ENCODE data around the gene CACNA1C. TPM values are rescaled to one million over a fixed set of nuclear protein-coding genes. Genes with fewer than 3 reads are reported as not detected.
A peak's percentile ranks its signal among the peaks of the same experiment; 100 is the strongest.

CACNA1C gene
- total RNA-seq, 5 donors from 2014 or later (not counting 1 experiment from before 2014, with no cell fraction given), result 0.10 to 0.26 (median 0.16) TPM

- POLR2A ChIA-PET, result no interaction called here
These were observed 634.9 kb downstream of the CACNA1C start for GRCh38 chr12:2687726-2688125.

DNA sequence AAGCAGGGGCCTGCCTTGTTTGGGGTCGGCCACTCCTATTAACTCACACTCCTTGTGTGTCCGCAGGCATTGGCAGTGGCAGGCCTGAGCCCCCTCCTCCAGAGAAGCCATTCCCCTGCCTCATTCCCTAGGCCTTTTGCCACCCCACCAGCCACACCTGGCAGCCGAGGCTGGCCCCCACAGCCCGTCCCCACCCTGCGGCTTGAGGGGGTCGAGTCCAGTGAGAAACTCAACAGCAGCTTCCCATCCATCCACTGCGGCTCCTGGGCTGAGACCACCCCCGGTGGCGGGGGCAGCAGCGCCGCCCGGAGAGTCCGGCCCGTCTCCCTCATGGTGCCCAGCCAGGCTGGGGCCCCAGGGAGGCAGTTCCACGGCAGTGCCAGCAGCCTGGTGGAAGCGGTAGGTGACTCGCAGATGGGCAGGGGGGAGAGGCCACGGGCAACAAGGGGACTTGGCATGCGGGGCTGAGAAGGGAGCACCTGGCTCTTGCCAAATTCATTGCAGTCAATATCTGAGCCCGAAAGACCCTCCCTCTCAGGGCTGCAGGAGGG is 635.7 kb downstream of the CACNA1C start:
- Mint-ChIP-seq H3K9me3 (no peaks in the 10 kb centered on the region), H3K4me1 (peaks cover 44 to 56% (median 47%) of the 10 kb centered on the region in 3 donors), H3K27me3 (no peaks in the 10 kb centered on the region), H3K27ac (no peak overlapping the region), H3K36me3 (no peaks in the 10 kb centered on the region), H3K4me3 (peak overlapping the region in 1 of 3 donors; percentile 93)
- Histone ChIP-seq H3K27ac (ENCODE audit: low read length) (no peak overlapping the region), H3K36me3 (ENCODE audit: control insufficient read depth in 2 of 2, extremely low read depth in 1 of 2, insufficient read depth in 1 of 2, low read length in 1 of 2) (no peaks in the 10 kb centered on the region), H3K4me3 (ENCODE audit: control insufficient read depth in 1 of 2, extremely low read depth in 1 of 2, low read length in 1 of 2) (no peak overlapping the region), H3K9me3 (no peaks in the 10 kb centered on the region), H3K27me3 (replicated peaks in 1 of 2; ENCODE audit: control insufficient read depth in 2 of 2, extremely low read depth in 1 of 2, insufficient read depth in 2 of 2, low read length in 1 of 2) (no peaks in the 10 kb centered on the region), H3K4me1 (ENCODE audit: control insufficient read depth in 1 of 2, extremely low read depth in 1 of 2, insufficient read depth in 2 of 2, low read length in 2 of 2) (peaks cover 10 to 28% of the 10 kb centered on the region in 2 experiments)
- ATAC-seq (replicated peaks in 1 of 4), result no peak
- no peak for DNase-seq
- ChIA-PET CTCF (no interaction called here), POLR2A (no interaction called here)
- 92% methylated on average over 18 of the region's 20 CpGs for WGBS (ENCODE audit: insufficient coverage)

More at GRCh38 chr12:2687726-2688125, 634.9 kb downstream of the CACNA1C start:
- ATAC-seq (replicated peaks in 1 of 4) (no peak), DNase-seq (no peak)
- Mint-ChIP-seq H3K4me1 (peaks cover 42 to 53% (median 43%) of the 10 kb centered on the region in 3 donors), H3K27ac (peak overlapping the region in 1 of 2 donors; percentile 17), H3K4me3 (no peak overlapping the region), H3K36me3 (no peaks in the 10 kb centered on the region), H3K27me3 (peaks cover 0 to under 1% of the 10 kb centered on the region in 2 donors), H3K9me3 (no peaks in the 10 kb centered on the region)
- CTCF ChIA-PET, result interaction anchor here in 1 of 2 donors (0.7 kb wide), 1 partner anchor 158 kb away, joined by 5 read pairs; no protein-coding TSS in a partner anchor
- Histone ChIP-seq H3K27me3 (replicated peaks in 1 of 2; ENCODE audit: control insufficient read depth in 2 of 2, extremely low read depth in 1 of 2, insufficient read depth in 2 of 2, low read length in 1 of 2) (no peaks in the 10 kb centered on the region), H3K27ac (ENCODE audit: low read length) (no peak overlapping the region), H3K4me3 (ENCODE audit: control insufficient read depth in 1 of 2, extremely low read depth in 1 of 2, low read length in 1 of 2) (no peak overlapping the region), H3K4me1 (ENCODE audit: control insufficient read depth in 1 of 2, extremely low read depth in 1 of 2, insufficient read depth in 2 of 2, low read length in 2 of 2) (peaks cover 5 to 22% of the 10 kb centered on the region in 2 experiments), H3K36me3 (ENCODE audit: control insufficient read depth in 2 of 2, extremely low read depth in 1 of 2, insufficient read depth in 1 of 2, low read length in 1 of 2) (no peaks in the 10 kb centered on the region), H3K9me3 (no peaks in the 10 kb centered on the region)
- WGBS (ENCODE audit: insufficient coverage), result 80% methylated on average over 7 of the region's 7 CpGs

DNA sequence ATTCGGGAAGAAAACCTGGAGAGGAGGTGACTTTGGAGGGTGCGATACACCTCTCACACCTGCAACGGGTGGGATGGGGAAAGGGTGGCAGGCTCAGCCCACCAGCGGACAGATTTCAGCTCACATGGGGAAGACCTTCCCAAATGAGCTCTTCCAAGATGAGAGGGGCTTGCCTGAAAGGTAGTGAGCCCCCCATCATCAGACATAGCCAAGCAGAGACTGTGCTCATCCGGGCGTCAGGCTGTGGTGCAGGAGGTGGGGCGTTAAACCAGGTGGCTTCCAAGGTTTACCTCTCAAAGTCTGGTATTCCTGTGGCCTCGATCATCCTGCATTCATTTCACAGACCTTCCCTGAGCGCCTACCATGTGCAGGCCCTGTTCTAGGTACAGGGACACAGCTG is 636.6 kb downstream of the CACNA1C start:
- H3K4me3 Mint-ChIP-seq, result peak overlapping the region; percentile 50 to 93 (median 87)
- H3K4me1 Mint-ChIP-seq, result peaks cover 48 to 56% (median 49%) of the 10 kb centered on the region in 3 donors
- CTCF ChIA-PET, result interaction anchor here in 1 of 2 donors (0.6 to 0.9 kb wide), 2 partner anchors 95 to 900 kb away, joined by 3 read pairs; no protein-coding TSS in a partner anchor
- Histone ChIP-seq H3K9me3 (no peaks in the 10 kb centered on the region), H3K27ac (ENCODE audit: low read length) (no peak overlapping the region), H3K4me3 (ENCODE audit: control insufficient read depth in 1 of 2, extremely low read depth in 1 of 2, low read length in 1 of 2) (no peak overlapping the region), H3K27me3 (replicated peaks in 1 of 2; ENCODE audit: control insufficient read depth in 2 of 2, extremely low read depth in 1 of 2, insufficient read depth in 2 of 2, low read length in 1 of 2) (no peaks in the 10 kb centered on the region), H3K36me3 (ENCODE audit: control insufficient read depth in 2 of 2, extremely low read depth in 1 of 2, insufficient read depth in 1 of 2, low read length in 1 of 2) (no peaks in the 10 kb centered on the region), H3K4me1 (ENCODE audit: control insufficient read depth in 1 of 2, extremely low read depth in 1 of 2, insufficient read depth in 2 of 2, low read length in 2 of 2) (peaks cover 10 to 30% of the 10 kb centered on the region in 2 experiments)
- POLR2A ChIA-PET, result no interaction called here
- no CpG with 5 or more reads among the region's 9 CpGs for WGBS (ENCODE audit: insufficient coverage)
- DNase-seq, result no peak
- no peaks in the 10 kb centered on the region for H3K36me3 Mint-ChIP-seq
- ATAC-seq (replicated peaks in 1 of 4), result no peak
- no peaks in the 10 kb centered on the region for H3K9me3 Mint-ChIP-seq
- no peaks in the 10 kb centered on the region for H3K27me3 Mint-ChIP-seq
- H3K27ac Mint-ChIP-seq, result peak overlapping the region; percentile 67 to 94

- WGBS (ENCODE audit: insufficient coverage), result 77% methylated on average over 6 of the region's 8 CpGs
- H3K4me3 Mint-ChIP-seq, result peak overlapping the region; percentile 50 to 93 (median 87)
- Histone ChIP-seq H3K27me3 (replicated peaks in 1 of 2; ENCODE audit: control insufficient read depth in 2 of 2, extremely low read depth in 1 of 2, insufficient read depth in 2 of 2, low read length in 1 of 2) (peaks cover 0 to under 1% of the 10 kb centered on the region in 2 experiments), H3K27ac (ENCODE audit: low read length) (no peak overlapping the region), H3K36me3 (ENCODE audit: control insufficient read depth in 2 of 2, extremely low read depth in 1 of 2, insufficient read depth in 1 of 2, low read length in 1 of 2) (no peaks in the 10 kb centered on the region), H3K4me1 (ENCODE audit: control insufficient read depth in 1 of 2, extremely low read depth in 1 of 2, insufficient read depth in 2 of 2, low read length in 2 of 2) (peaks cover 10 to 30% of the 10 kb centered on the region in 2 experiments), H3K9me3 (no peaks in the 10 kb centered on the region), H3K4me3 (ENCODE audit: control insufficient read depth in 1 of 2, extremely low read depth in 1 of 2, low read length in 1 of 2) (no peak overlapping the region)
- ATAC-seq (replicated peaks in 1 of 4) (no peak), DNase-seq (no peak)
- no peaks in the 10 kb centered on the region for H3K27me3 Mint-ChIP-seq
- CTCF ChIA-PET, result interaction anchor here in 1 of 2 donors (0.6 to 1.7 kb wide), 3 partner anchors 94 to 901 kb away, joined by 3 to 5 read pairs (median 3); no protein-coding TSS in a partner anchor
- H3K36me3 Mint-ChIP-seq, result no peaks in the 10 kb centered on the region
- H3K4me1 Mint-ChIP-seq, result peaks cover 48 to 53% (median 49%) of the 10 kb centered on the region in 3 donors
- peak overlapping the region; percentile 67 to 94 for H3K27ac Mint-ChIP-seq
- POLR2A ChIA-PET, result no interaction called here
- no peaks in the 10 kb centered on the region for H3K9me3 Mint-ChIP-seq
These were observed 637.1 kb downstream of the CACNA1C start for GRCh38 chr12:2689879-2690278.

GRCh38 chr12:2690348-2691005 is 637.7 kb downstream of the CACNA1C start:
- Histone ChIP-seq H3K27ac (ENCODE audit: low read length) (peak overlapping the region; percentile 82), H3K4me1 (ENCODE audit: control insufficient read depth in 1 of 2, extremely low read depth in 1 of 2, insufficient read depth in 2 of 2, low read length in 2 of 2) (peaks cover 10 to 30% of the 10 kb centered on the region in 2 experiments), H3K4me3 (ENCODE audit: control insufficient read depth in 1 of 2, extremely low read depth in 1 of 2, low read length in 1 of 2) (peak overlapping the region; percentile 83), H3K9me3 (no peaks in the 10 kb centered on the region), H3K36me3 (ENCODE audit: control insufficient read depth in 2 of 2, extremely low read depth in 1 of 2, insufficient read depth in 1 of 2, low read length in 1 of 2) (no peaks in the 10 kb centered on the region), H3K27me3 (replicated peaks in 1 of 2; ENCODE audit: control insufficient read depth in 2 of 2, extremely low read depth in 1 of 2, insufficient read depth in 2 of 2, low read length in 1 of 2) (peaks cover 0 to 6% of the 10 kb centered on the region in 2 experiments)
- no peak for ATAC-seq (replicated peaks in 1 of 4)
- Mint-ChIP-seq H3K9me3 (no peaks in the 10 kb centered on the region), H3K36me3 (no peaks in the 10 kb centered on the region), H3K4me3 (peak overlapping the region; percentile 87 to 93 (median 90)), H3K4me1 (peaks cover 48 to 53% (median 49%) of the 10 kb centered on the region in 3 donors), H3K27ac (peak overlapping the region; percentile 83 to 94), H3K27me3 (peaks cover 0 to 2% of the 10 kb centered on the region in 2 donors)
- CTCF ChIA-PET, result interaction anchor here in 1 of 2 donors (0.9 to 1.7 kb wide), 4 partner anchors 8 to 104 kb away, joined by 3 to 5 read pairs (median 4); partner anchors contain the start of gene FKBP4
- WGBS (ENCODE audit: insufficient coverage), result 54% methylated on average over 14 of the region's 14 CpGs
- DNase-seq, result no peak
- POLR2A ChIA-PET, result interaction anchor here in 1 of 2 donors (0.6 kb wide), 1 partner anchor 188 kb away, joined by 3 read pairs; no protein-coding TSS in a partner anchor

GRCh38 chr12:2691006-2691344 is 638.2 kb downstream of the CACNA1C start:
- WGBS (ENCODE audit: insufficient coverage), result 1% methylated on average over 28 of the region's 28 CpGs
- peak overlapping the region; percentile 82 for H3K27ac ChIP-seq (ENCODE audit: low read length)

More at GRCh38 chr12:2691006-2691344, 638.2 kb downstream of the CACNA1C start:
- Histone ChIP-seq H3K36me3 (ENCODE audit: control insufficient read depth in 2 of 2, extremely low read depth in 1 of 2, insufficient read depth in 1 of 2, low read length in 1 of 2) (no peaks in the 10 kb centered on the region), H3K9me3 (no peaks in the 10 kb centered on the region), H3K27me3 (replicated peaks in 1 of 2; ENCODE audit: control insufficient read depth in 2 of 2, extremely low read depth in 1 of 2, insufficient read depth in 2 of 2, low read length in 1 of 2) (peaks cover 0 to 7% of the 10 kb centered on the region in 2 experiments), H3K4me3 (ENCODE audit: control insufficient read depth in 1 of 2, extremely low read depth in 1 of 2, low read length in 1 of 2) (peak overlapping the region; percentile 83), H3K4me1 (ENCODE audit: control insufficient read depth in 1 of 2, extremely low read depth in 1 of 2, insufficient read depth in 2 of 2, low read length in 2 of 2) (peaks cover 10 to 30% of the 10 kb centered on the region in 2 experiments)
- H3K27ac Mint-ChIP-seq, result peak overlapping the region; percentile 83 to 94
- H3K4me1 Mint-ChIP-seq, result peaks cover 48 to 53% (median 49%) of the 10 kb centered on the region in 3 donors
- ChIA-PET CTCF (interaction anchor here in 1 of 2 donors (1.0 to 1.7 kb wide), 3 partner anchors 8 to 104 kb away, joined by 3 to 5 read pairs (median 4); partner anchors contain the start of gene FKBP4), POLR2A (interaction anchor here in 1 of 2 donors (0.6 kb wide), 1 partner anchor 187 kb away, joined by 3 read pairs; no protein-coding TSS in a partner anchor)
- DNase-seq (peak; percentile 22 to 74 (median 43)), ATAC-seq (replicated peaks in 1 of 4) (peak; percentile 63 to 75 (median 68))
- H3K36me3 Mint-ChIP-seq, result no peaks in the 10 kb centered on the region
- H3K27me3 Mint-ChIP-seq, result peaks cover 0 to 5% of the 10 kb centered on the region in 2 donors
- H3K4me3 Mint-ChIP-seq, result peak overlapping the region; percentile 87 to 93 (median 90)
- no peaks in the 10 kb centered on the region for H3K9me3 Mint-ChIP-seq

Measured in T-cell (primary cell).